ENCODE data around the gene GRAMD4. TPM values are rescaled to one million over a fixed set of nuclear protein-coding genes. Genes with fewer than 3 reads are reported as not detected.

The GRAMD4 gene
- total RNA-seq, 1 experiment from 2014 or later = 38.2 TPM

GRCh38 chr22:46714550-46714949, 94.4 kb downstream of the GRAMD4 start:
- no peaks in the 10 kb centered on the region for H3F3A ChIP-seq (ENCODE audit: insufficient read depth, low read depth)
- no peaks in the 10 kb centered on the region for H3K36me3 ChIP-seq (ENCODE audit: low read depth)
- intact Hi-C loops (cut with micrococcal nuclease; ENCODE audit: unreplicated experiment) = no loop called here
- no peaks in the 10 kb centered on the region for H4K20me1 ChIP-seq (ENCODE audit: insufficient read depth)
- POLR2A ChIA-PET (ENCODE audit: unreplicated experiment) = no interaction called here
- H3K9me3 ChIP-seq (ENCODE audit: insufficient read depth, low read depth) = no peaks in the 10 kb centered on the region
- H3K27ac ChIP-seq = no peak overlapping the region
- no peaks in the 10 kb centered on the region for H3K4me1 ChIP-seq (replicated peaks; ENCODE audit: insufficient read depth)
- CTCF ChIA-PET = no interaction called here
- no peak overlapping the region for H3K4me2 ChIP-seq
- H3K4me3 ChIP-seq = no peak overlapping the region
- no peak overlapping the region for H2AFZ ChIP-seq
- no peaks in the 10 kb centered on the region for H3K27me3 ChIP-seq (ENCODE audit: insufficient read depth, low read depth)
- H3K9me2 ChIP-seq (ENCODE audit: insufficient read depth) = no peaks in the 10 kb centered on the region
- H3K79me2 ChIP-seq (ENCODE audit: low read depth) = no peaks in the 10 kb centered on the region
- BruUV-seq (replicated peaks) = no TSS peak
- no peak for TF ChIP-seq CTCF (conservative IDR thresholded peaks at IDR 0.05)
- no peak for TF ChIP-seq EZH2 (IDR thresholded peaks at IDR 0.05; ENCODE audit: low read depth)
- no peak for DNase-seq

- ChIA-PET POLR2A (ENCODE audit: unreplicated experiment) (no interaction called here), CTCF (no interaction called here)
- intact Hi-C loops (cut with micrococcal nuclease; ENCODE audit: unreplicated experiment) = no loop called here
- Histone ChIP-seq H4K20me1 (ENCODE audit: insufficient read depth) (no peaks in the 10 kb centered on the region), H3K27me3 (ENCODE audit: insufficient read depth, low read depth) (no peaks in the 10 kb centered on the region), H3F3A (ENCODE audit: insufficient read depth, low read depth) (no peaks in the 10 kb centered on the region), H3K4me1 (replicated peaks; ENCODE audit: insufficient read depth) (no peaks in the 10 kb centered on the region), H2AFZ (no peak overlapping the region), H3K9me3 (ENCODE audit: insufficient read depth, low read depth) (no peaks in the 10 kb centered on the region), H3K9me2 (ENCODE audit: insufficient read depth) (no peaks in the 10 kb centered on the region), H3K4me2 (no peak overlapping the region), H3K36me3 (ENCODE audit: low read depth) (no peaks in the 10 kb centered on the region), H3K79me2 (ENCODE audit: low read depth) (no peaks in the 10 kb centered on the region), H3K4me3 (no peak overlapping the region), H3K27ac (no peak overlapping the region)
- no TSS peak for BruUV-seq (replicated peaks)
- TF ChIP-seq CTCF (conservative IDR thresholded peaks at IDR 0.05) = no peak
- no peak for DNase-seq
These were observed 99.7 kb downstream of the GRAMD4 start for GRCh38 chr22:46719921-46720320.

- Histone ChIP-seq H3K9me3 (ENCODE audit: insufficient read depth, low read depth) (no peaks in the 10 kb centered on the region), H3K27ac (no peak overlapping the region), H3K4me3 (no peak overlapping the region), H3K27me3 (ENCODE audit: insufficient read depth, low read depth) (no peaks in the 10 kb centered on the region), H4K20me1 (ENCODE audit: insufficient read depth) (no peaks in the 10 kb centered on the region; the same call in 1 of the 2 replicates), H2AFZ (no peak overlapping the region), H3K79me2 (ENCODE audit: low read depth) (no peaks in the 10 kb centered on the region), H3K9me2 (ENCODE audit: insufficient read depth) (no peaks in the 10 kb centered on the region), H3K4me1 (replicated peaks; ENCODE audit: insufficient read depth) (no peaks in the 10 kb centered on the region), H3K4me2 (no peak overlapping the region), H3K36me3 (ENCODE audit: low read depth) (no peaks in the 10 kb centered on the region), H3F3A (ENCODE audit: insufficient read depth, low read depth) (no peaks in the 10 kb centered on the region)
- ChIA-PET CTCF (no interaction called here), POLR2A (ENCODE audit: unreplicated experiment) (no interaction called here)
- intact Hi-C loops (cut with micrococcal nuclease; ENCODE audit: unreplicated experiment) = no loop called here
- BruUV-seq (replicated peaks) = no TSS peak
- DNase-seq = no peak
- TF ChIP-seq CTCF (conservative IDR thresholded peaks at IDR 0.05) = no peak
- no peak for TF ChIP-seq EZH2 (IDR thresholded peaks at IDR 0.05; ENCODE audit: low read depth)
These were observed 101.4 kb downstream of the GRAMD4 start for GRCh38 chr22:46721501-46722085.
